ENCODE measurements around the gene RAB1A. TPM values are rescaled to one million over a fixed set of nuclear protein-coding genes. Genes with fewer than 3 reads are reported as not detected.
"Not testable (repeated sequence)": the region's sequence is repeated elsewhere in the genome, so short reads cannot be mapped to it uniquely, and the experiment has no call there.

Gene RAB1A
- total RNA-seq, 4 donors from 2014 or later: 78.5 to 153 (median 103) TPM

DNA sequence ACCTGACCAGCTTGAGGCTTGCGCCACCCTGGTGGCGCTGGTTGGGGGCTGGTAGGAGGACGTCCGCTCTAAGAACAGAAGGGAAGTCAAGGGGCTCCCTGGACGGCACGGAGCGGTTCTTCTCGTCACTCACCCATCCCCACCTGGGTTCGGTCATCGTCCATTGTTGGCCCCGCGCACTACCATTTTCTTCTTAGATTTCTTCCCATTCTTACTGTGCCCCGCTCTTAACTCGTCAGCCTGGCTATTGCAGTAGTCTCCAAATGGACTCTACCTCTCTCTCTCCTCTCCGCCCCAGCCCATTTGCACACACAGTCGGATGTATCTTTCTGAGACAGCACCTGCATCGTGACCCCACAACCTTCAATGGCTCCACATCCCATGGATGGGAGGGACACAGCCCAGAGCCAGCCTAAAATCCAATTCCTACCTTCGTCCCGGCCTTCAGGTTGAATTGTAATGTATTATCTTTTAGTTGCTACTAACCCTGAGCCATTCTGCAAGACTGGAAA is 814 bp upstream of the RAB1A start:
- intact Hi-C loops (cut with DNase I; ENCODE audit: low total_unique reads): no loop called here
- H3K36me3 ChIP-seq: no peaks in the 10 kb centered on the region
- H3K27me3 ChIP-seq: no peaks in the 10 kb centered on the region
- no peak for DNase-seq
- H3K27ac ChIP-seq: peak overlapping the region; percentile 93 to 99
- no peaks in the 10 kb centered on the region for H3K4me1 ChIP-seq
- peak overlapping the region; percentile 63 to 99 for H3K4me3 ChIP-seq
- no peaks in the 10 kb centered on the region for H3K9me3 ChIP-seq
- TF ChIP-seq, protein P1, sequence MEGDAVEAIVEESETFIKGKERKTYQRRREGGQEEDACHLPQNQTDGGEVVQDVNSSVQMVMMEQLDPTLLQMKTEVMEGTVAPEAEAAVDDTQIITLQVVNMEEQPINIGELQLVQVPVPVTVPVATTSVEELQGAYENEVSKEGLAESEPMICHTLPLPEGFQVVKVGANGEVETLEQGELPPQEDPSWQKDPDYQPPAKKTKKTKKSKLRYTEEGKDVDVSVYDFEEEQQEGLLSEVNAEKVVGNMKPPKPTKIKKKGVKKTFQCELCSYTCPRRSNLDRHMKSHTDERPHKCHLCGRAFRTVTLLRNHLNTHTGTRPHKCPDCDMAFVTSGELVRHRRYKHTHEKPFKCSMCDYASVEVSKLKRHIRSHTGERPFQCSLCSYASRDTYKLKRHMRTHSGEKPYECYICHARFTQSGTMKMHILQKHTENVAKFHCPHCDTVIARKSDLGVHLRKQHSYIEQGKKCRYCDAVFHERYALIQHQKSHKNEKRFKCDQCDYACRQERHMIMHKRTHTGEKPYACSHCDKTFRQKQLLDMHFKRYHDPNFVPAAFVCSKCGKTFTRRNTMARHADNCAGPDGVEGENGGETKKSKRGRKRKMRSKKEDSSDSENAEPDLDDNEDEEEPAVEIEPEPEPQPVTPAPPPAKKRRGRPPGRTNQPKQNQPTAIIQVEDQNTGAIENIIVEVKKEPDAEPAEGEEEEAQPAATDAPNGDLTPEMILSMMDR (IDR thresholded peaks at IDR 0.05): no peak
- no peak for TF ChIP-seq POLR2A (IDR thresholded peaks at IDR 0.05)

DNA sequence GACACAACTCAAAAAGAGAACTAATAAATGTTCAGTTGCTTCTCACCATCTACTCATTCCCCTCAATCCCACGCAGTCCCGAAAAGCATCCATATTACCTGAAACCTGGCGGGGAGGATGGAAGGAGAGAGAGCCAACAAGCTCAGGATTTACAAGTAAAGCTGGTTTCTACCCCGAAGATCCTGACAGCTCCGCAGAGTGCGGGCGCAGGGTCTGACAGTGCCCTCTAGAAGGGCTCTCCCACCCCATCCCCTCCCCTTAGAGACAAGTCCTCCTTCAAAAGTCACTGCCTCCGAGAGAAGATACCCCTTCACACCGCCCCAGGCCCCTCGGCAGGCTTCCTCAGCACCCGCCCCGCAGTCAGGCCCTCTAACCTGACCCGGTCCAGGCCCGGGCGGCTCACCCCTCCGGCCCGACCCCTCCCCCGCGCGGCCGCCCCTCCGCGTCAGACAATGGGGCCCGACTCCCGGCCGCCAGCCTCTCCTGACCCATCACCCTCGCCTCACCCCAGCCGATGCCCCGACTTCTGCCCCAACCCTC is 550 bp downstream of the RAB1A start:
- Histone ChIP-seq H3K36me3 (no peaks in the 10 kb centered on the region), H3K27me3 (no peaks in the 10 kb centered on the region), H3K9me3 (no peaks in the 10 kb centered on the region), H3K27ac (peak overlapping the region; percentile 96 to 99), H3K4me1 (no peaks in the 10 kb centered on the region), H3K4me3 (peak overlapping the region; percentile 71 to 99)
- peak; percentile 55 to 64 for DNase-seq
- no peak for TF ChIP-seq POLR2A (IDR thresholded peaks at IDR 0.05)
- TF ChIP-seq, protein P1 (IDR thresholded peaks at IDR 0.05): no peak
- intact Hi-C loops (cut with DNase I; ENCODE audit: low total_unique reads): no loop called here

DNA sequence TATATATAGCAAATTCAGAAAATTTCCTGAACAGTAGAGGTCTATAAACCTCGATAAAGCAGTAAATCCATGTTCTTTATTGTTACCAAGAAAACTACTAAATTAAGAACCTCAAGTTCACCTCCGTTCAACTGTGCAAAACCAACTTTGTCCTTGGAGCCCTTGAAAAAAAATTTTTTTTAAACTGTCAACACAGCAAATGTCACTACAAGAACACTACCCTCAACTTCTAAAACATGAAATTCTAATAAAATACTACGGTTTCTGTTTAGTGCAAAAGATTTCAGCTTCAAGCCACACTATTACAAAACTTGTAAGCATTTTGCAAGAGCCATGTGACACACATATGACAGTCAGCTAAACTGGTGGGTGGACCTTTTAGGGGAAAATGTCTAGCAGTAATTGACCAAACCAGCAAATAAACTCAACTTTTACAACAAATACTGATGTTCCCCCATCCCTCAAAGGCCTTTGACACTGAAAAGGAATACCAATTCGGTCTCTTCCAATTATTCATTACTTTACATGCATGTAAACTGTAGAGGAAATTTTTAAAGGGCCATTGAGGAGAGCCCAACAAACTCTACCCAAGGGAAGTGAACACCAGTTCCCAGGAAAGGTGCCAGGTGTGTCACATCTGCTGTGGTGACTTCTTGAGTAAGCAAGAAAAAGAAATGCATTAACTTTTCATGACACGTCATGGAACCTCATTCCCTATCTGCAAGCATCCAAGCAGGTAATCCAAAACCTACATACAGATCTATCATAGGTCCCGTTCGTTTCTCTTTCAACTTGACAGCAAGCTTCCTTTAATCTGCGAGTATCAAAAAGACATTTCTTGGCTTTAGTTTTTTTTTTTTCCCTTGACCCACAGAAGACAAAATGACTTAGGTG is 1.4 kb downstream of the RAB1A start:
- peak overlapping the region; percentile 96 to 99 for H3K27ac ChIP-seq
- H3K36me3 ChIP-seq: no peaks in the 10 kb centered on the region
- no peaks in the 10 kb centered on the region for H3K9me3 ChIP-seq
- H3K4me3 ChIP-seq: peak overlapping the region; percentile 71 to 99
- no peaks in the 10 kb centered on the region for H3K4me1 ChIP-seq
- no peaks in the 10 kb centered on the region for H3K27me3 ChIP-seq
- peak in 1 of 2 donors; percentile 24 for TF ChIP-seq POLR2A (IDR thresholded peaks at IDR 0.05)
- TF ChIP-seq, protein P1 (IDR thresholded peaks at IDR 0.05): no peak
- intact Hi-C loops (cut with DNase I; ENCODE audit: low total_unique reads): no loop called here
- DNase-seq: peak in 1 of 2 donors; percentile 30

DNA sequence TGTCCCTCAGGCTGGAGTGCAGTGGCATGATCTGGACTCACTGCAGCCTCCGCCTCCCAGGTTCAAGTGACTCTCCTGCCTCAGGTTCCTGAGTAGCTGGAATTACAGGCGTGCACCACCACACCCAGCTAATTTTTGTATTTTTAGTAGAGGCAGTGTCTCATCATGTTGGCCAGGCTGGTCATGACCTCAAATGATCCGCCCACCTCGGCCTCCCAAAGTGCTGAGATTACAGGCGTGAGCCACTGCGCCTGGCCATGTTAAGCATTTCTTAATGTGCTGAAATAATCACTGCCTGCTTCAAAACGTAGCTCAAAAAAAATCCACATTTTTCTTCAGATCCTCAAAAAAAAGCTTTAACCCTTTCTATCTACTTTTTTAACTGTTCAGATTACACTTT is 4.4 kb downstream of the RAB1A start:
- intact Hi-C loops (cut with DNase I; ENCODE audit: low total_unique reads); DNase-seq; H3K36me3 ChIP-seq; H3K4me1 ChIP-seq; H3K9me3 ChIP-seq; H3K27me3 ChIP-seq; H3K4me3 ChIP-seq: not testable (repeated sequence)
- H3K27ac ChIP-seq: peak overlapping the region in 1 of 2 donors; percentile 22

DNA sequence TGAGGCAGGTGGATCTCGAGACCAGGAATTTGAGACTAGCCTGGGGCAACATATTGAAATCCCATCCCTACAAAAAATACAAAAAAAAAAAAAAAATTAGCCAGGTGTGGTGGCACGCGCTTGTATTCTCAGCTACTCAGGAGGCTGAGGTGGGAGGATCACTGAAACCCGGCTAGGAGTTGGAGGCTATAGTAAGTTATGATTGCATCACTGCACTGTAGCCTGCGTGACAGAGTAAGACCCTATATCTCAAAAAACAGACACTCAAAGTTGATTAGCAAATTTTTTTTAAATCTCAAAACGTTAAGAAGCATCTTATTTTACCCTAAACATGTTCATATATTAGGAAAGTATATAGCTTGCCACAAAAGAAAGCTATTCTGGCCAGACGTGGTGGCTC is 7.6 kb downstream of the RAB1A start:
- TF ChIP-seq, protein P1 (IDR thresholded peaks at IDR 0.05): no peak
- no peak for TF ChIP-seq POLR2A (IDR thresholded peaks at IDR 0.05)
- Histone ChIP-seq H3K27ac (no peak overlapping the region), H3K9me3 (no peaks in the 10 kb centered on the region), H3K4me3 (no peak overlapping the region), H3K4me1 (no peaks in the 10 kb centered on the region), H3K27me3 (no peaks in the 10 kb centered on the region), H3K36me3 (no peaks in the 10 kb centered on the region)
- DNase-seq: no peak
- intact Hi-C loops (cut with DNase I; ENCODE audit: low total_unique reads): no loop called here

All from uterus (tissue), 4 donors.